Measurements from ENCODE around the gene ATP5F1E. TPM values are rescaled to one million over a fixed set of nuclear protein-coding genes. Genes with fewer than 3 reads are reported as not detected.

ATP5F1E gene
- total RNA-seq, 2 experiments from 2014 or later, result 51.1 to 53.1 TPM

- H3K36me3 Mint-ChIP-seq (ENCODE audit: low read depth), result peaks cover 6% of the 10 kb centered on the region
- H3K9me3 Mint-ChIP-seq, result no peaks in the 10 kb centered on the region
Measured at GRCh38 chr20:59046862-59047261, 14.7 kb upstream of the ATP5F1E start.

GRCh38 chr20:59044796-59045195 is 12.7 kb upstream of the ATP5F1E start:
- H3K36me3 ChIP-seq (ENCODE audit: insufficient read depth, low read length), result no peaks in the 10 kb centered on the region
- H3K4me3 ChIP-seq (ENCODE audit: low read length), result no peak overlapping the region
- Mint-ChIP-seq H3K27ac (peak overlapping the region; percentile 91), H3K4me3 (no peak overlapping the region), H3K36me3 (ENCODE audit: low read depth) (peaks cover 19% of the 10 kb centered on the region), H3K4me1 (ENCODE audit: low read depth) (peaks cover 38% of the 10 kb centered on the region), H3K27me3 (peaks cover 5% of the 10 kb centered on the region), H3K9me3 (no peaks in the 10 kb centered on the region)
- H3K4me1 ChIP-seq (ENCODE audit: insufficient read depth, low read length), result peaks cover 41% of the 10 kb centered on the region
- no peak for ATAC-seq (ENCODE audit: poor library complexity)
- ChIA-PET POLR2A (interaction anchor here (1.7 kb wide), 1 partner anchor 13 kb away, joined by 5 read pairs; the partner anchor contains the start of gene ATP5F1E), CTCF (no interaction called here)
- H3K27me3 ChIP-seq (ENCODE audit: control insufficient read depth in 1 of 2, insufficient read depth in 2 of 2, low read length in 2 of 2), result no peaks in the 10 kb centered on the region
- no peak for DNase-seq
- intact Hi-C loops (cut with DNase I, micrococcal nuclease), result loop anchor here (5.0 to 10.0 kb wide), 4 partner anchors 38 to 740 kb away; partner anchors contain the start of genes STX16 (in 2 of the 2) and RAB22A (in 1 of the 2)
- H3K27ac ChIP-seq (ENCODE audit: low read depth in 1 of 2, low read length in 2 of 2), result no peak overlapping the region
- no peak for TF ChIP-seq CTCF (IDR thresholded peaks at IDR 0.05)
- no peaks in the 10 kb centered on the region for H3K9me3 ChIP-seq (ENCODE audit: control insufficient read depth in 1 of 2, insufficient read depth in 1 of 2, low read length in 2 of 2)

More at GRCh38 chr20:59046862-59047261, 14.7 kb upstream of the ATP5F1E start:
- Histone ChIP-seq H3K9me3 (ENCODE audit: control insufficient read depth in 1 of 2, insufficient read depth in 1 of 2, low read length in 2 of 2) (no peaks in the 10 kb centered on the region), H3K4me3 (ENCODE audit: low read length) (no peak overlapping the region), H3K36me3 (ENCODE audit: insufficient read depth, low read length) (no peaks in the 10 kb centered on the region), H3K27ac (ENCODE audit: low read depth in 1 of 2, low read length in 2 of 2) (no peak overlapping the region), H3K4me1 (ENCODE audit: insufficient read depth, low read length) (peaks cover 23% of the 10 kb centered on the region), H3K27me3 (ENCODE audit: control insufficient read depth in 1 of 2, insufficient read depth in 2 of 2, low read length in 2 of 2) (peaks cover 7% of the 10 kb centered on the region in 2 experiments)
- ChIA-PET CTCF (interaction anchor here (1.3 kb wide), 2 partner anchors 15 to 161 kb away, joined by 3 to 4 read pairs; partner anchors contain the start of gene ATP5F1E), POLR2A (no interaction called here)
- Mint-ChIP-seq H3K4me3 (no peak overlapping the region), H3K4me1 (ENCODE audit: low read depth) (peaks cover 21% of the 10 kb centered on the region), H3K27ac (no peak overlapping the region), H3K27me3 (peaks cover 13% of the 10 kb centered on the region)
- no peak for TF ChIP-seq CTCF (IDR thresholded peaks at IDR 0.05)
- intact Hi-C loops (cut with DNase I, micrococcal nuclease), result loop anchor here in 1 of 2 experiments (10.0 kb wide), 1 partner anchor 742 kb away; the partner anchor contains the start of gene RAB22A
- ATAC-seq (ENCODE audit: poor library complexity) (no peak), DNase-seq (no peak)

GRCh38 chr20:59044295-59044694 is 12.2 kb upstream of the ATP5F1E start:
- Mint-ChIP-seq H3K4me3 (peak overlapping the region; percentile 78), H3K27ac (peak overlapping the region; percentile 91), H3K4me1 (ENCODE audit: low read depth) (peaks cover 43% of the 10 kb centered on the region), H3K27me3 (peaks cover 2% of the 10 kb centered on the region), H3K36me3 (ENCODE audit: low read depth) (peaks cover 19% of the 10 kb centered on the region), H3K9me3 (no peaks in the 10 kb centered on the region)
- no peak for TF ChIP-seq CTCF (IDR thresholded peaks at IDR 0.05)
- H3K4me1 ChIP-seq (ENCODE audit: insufficient read depth, low read length), result peaks cover 41% of the 10 kb centered on the region
- H3K36me3 ChIP-seq (ENCODE audit: insufficient read depth, low read length), result no peaks in the 10 kb centered on the region
- no peak overlapping the region for H3K27ac ChIP-seq (ENCODE audit: low read depth in 1 of 2, low read length in 2 of 2)
- ChIA-PET POLR2A (interaction anchor here (1.0 to 4.1 kb wide), 5 partner anchors 12 to 178 kb away, joined by 3 to 67 read pairs (median 7); partner anchors contain the start of gene ATP5F1E), CTCF (interaction anchor here (0.6 kb wide), 1 partner anchor 12 kb away, joined by 3 read pairs; the partner anchor contains the start of gene ATP5F1E)
- intact Hi-C loops (cut with DNase I, micrococcal nuclease), result loop anchor here (5.0 to 10.0 kb wide), 4 partner anchors 38 to 739 kb away; partner anchors contain the start of genes STX16 (in 2 of the 2) and RAB22A (in 1 of the 2)
- no peaks in the 10 kb centered on the region for H3K9me3 ChIP-seq (ENCODE audit: control insufficient read depth in 1 of 2, insufficient read depth in 1 of 2, low read length in 2 of 2)
- H3K27me3 ChIP-seq (ENCODE audit: control insufficient read depth in 1 of 2, insufficient read depth in 2 of 2, low read length in 2 of 2), result no peaks in the 10 kb centered on the region
- no peak overlapping the region for H3K4me3 ChIP-seq (ENCODE audit: low read length)
- DNase-seq, result no peak
- ATAC-seq (ENCODE audit: poor library complexity), result no peak

Measured in CD4-positive, alpha-beta T cell (primary cell).